Measurements from ENCODE around the gene TCP1.

TCP1 gene

DNA sequence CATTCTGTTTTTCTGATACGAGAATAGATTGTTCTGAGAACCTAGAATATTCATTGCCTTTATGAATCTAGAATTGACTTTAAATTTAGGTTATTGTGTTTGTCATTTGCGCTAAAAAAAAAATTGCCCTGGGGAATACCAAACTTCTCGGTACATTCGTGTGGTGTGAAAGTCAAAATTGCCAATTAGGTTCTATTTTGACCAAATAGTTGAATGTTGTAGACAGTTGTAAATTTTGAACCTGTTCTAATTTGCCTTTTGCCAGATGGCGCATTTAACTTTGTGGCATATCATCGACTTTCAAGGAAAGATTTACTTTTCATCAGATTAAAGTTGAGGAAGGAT is 59.1 kb downstream of the TCP1 start:
- DNase-seq: no peak

DNA sequence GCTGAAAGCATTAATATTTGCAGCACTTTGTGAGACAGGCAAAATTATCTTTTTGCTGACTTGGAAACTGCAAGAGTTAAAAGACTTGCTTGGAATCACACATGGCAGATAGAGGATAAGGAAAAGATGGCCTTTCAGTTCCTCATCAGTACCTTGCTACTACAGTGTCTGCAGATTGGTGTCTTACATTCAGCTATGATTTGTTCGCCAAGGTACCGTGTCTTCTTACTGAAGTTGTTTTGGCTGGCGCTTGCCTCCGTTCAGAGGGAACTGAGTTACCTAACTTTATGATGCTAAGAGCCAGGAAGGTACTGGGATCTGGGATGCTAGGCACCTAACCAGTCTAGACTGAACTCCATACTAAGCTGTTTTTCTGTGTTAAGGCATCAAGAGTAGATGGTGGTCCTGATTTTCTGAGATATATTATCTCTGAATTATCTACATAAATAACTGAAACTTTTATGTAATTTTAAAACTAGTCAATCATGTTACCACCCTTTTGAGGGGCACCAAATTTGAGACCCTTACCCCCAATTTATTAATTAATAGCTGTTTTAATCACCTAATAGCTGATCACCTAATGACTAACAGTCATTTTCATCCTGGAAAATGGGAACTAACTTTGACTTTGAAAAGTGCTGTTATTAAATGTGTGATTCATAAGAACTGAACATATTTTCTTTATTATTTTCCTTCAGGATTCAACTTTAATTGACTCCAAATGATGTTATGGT is 59.6 kb downstream of the TCP1 start:
- DNase-seq: no peak

DNA sequence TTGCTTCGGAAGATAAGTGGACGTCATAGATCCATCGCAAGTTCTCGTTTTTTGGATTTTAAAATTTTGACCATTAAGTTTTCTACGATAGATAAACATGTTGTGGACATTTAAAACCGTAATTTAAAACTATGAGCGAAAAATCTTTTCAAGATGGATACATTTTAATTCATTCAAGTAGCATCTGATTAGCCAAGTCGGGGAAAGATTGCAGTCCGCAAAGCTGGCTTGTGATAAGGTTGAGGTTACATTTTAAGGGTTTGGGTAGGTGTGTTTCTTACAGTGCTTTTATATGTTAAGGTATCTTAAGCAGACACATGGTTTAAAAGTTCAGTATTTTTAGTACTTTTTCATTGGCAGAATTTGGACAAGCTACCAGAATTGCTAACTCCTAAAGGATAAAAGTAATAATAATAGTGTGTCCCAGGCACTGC is 60.9 kb downstream of the TCP1 start:
- no peak for DNase-seq

Measured in NCI-H2227 treated with DMSO at 0.1 percent for 48 hours (cell line).